Endothelial cell of umbilical vein (primary cell): Measurements from ENCODE around the gene CHRM2. TPM values are rescaled to one million over a fixed set of nuclear protein-coding genes. Genes with fewer than 3 reads are reported as not detected.

Experiments
- BruUV-seq: library from RNA; stranded (reverse); fragments of 400-500 nt; replicated peaks from 2 replicates; lab custom pipeline; 2021; lab: Mats Ljungman, UMichigan
- CTCF ChIA-PET: fragments of 300-600, 350-600 bp; sonication (Branson Sonifier 250); formaldehyde crosslinking; loops from one replicate; lab custom pipeline; 2021; ENCODE audit warnings: antibody characterized with exemption, inconsistent platforms; lab: Charles Lee
- POLR2A ChIA-PET: fragments of 300-600, 350-600 bp; sonication (Branson Sonifier 250); formaldehyde crosslinking; loops from one replicate; lab custom pipeline; 2021; ENCODE audit warnings: antibody characterized with exemption, inconsistent platforms; lab: Charles Lee
- DNase-seq: peaks from one replicate; pipeline ENCODE4 v3.0.0-alpha.2; 2011; ENCODE audit warnings: low read depth, low spot score
- FAIRE-seq: peaks from 2 replicates; lab custom pipeline; 2011; peaks lifted over from hg19 to GRCh38; lab: Jason Lieb, UNC
- H2AFZ ChIP-seq: 2 replicates; pipeline ENCODE4 v1.6.0; 2012; ENCODE audit warnings: low read depth, low read length, control low read depth, inconsistent platforms
- H3K27ac ChIP-seq: 2 replicates; pipeline ENCODE4 v1.5.1; 2011; ENCODE audit warnings: low read depth, mild to moderate bottlenecking, control low read depth, low read length, moderate library complexity; ENCODE audit not compliant: insufficient read depth
- H3K27me3 ChIP-seq, 2 experiments: 2 replicates each; pipeline versions ENCODE4 v1.6.0 to v1.6.1; 2011; ENCODE audit warnings: low read length in 2 of 2, mixed read lengths in 1 of 2; ENCODE audit not compliant: control insufficient read depth in 2 of 2, insufficient read depth in 2 of 2
- H3K36me3 ChIP-seq, 2 experiments: 2 replicates in 1 of 2; 3 replicates in 1 of 2; pipeline ENCODE4 v1.5.1; 2011; ENCODE audit warnings: low read length in 2 of 2, mild to moderate bottlenecking in 1 of 2, moderate library complexity in 1 of 2; ENCODE audit not compliant: control insufficient read depth in 2 of 2, insufficient read depth in 2 of 2; ENCODE audit errors: extremely low read depth in 1 of 2
- H3K4me1 ChIP-seq: 3 replicates; pipeline ENCODE4 v1.5.1; 2011; ENCODE audit warnings: mild to moderate bottlenecking, low read length; ENCODE audit not compliant: control insufficient read depth, insufficient read depth; ENCODE audit errors: extremely low read depth
- H3K4me2 ChIP-seq: 2 replicates; pipeline ENCODE4 v1.6.1; 2011; ENCODE audit warnings: low read length, control low read depth, mixed read lengths; ENCODE audit not compliant: insufficient read depth
- H3K4me3 ChIP-seq, 3 experiments: fragments of 200-600 bp in 1 of 3; sonication (generic), shearing (Covaris generic) in 1 of 3; replicated peaks in 1 of 3; 2 replicates each; pipeline ENCODE4 v1.5.1; 2011 to 2016; ENCODE audit warnings: control low read depth in 3 of 3, low read length in 3 of 3, mild to moderate bottlenecking in 2 of 3, inconsistent platforms in 1 of 3, low read depth in 1 of 3, moderate library complexity in 1 of 3; ENCODE audit not compliant: insufficient read depth in 1 of 3
- H3K79me2 ChIP-seq: 2 replicates; pipeline ENCODE4 v1.6.0; 2012; ENCODE audit warnings: low read length, inconsistent platforms; ENCODE audit not compliant: control insufficient read depth, insufficient read depth
- H3K9ac ChIP-seq: replicated peaks from 2 replicates; pipeline ENCODE3; 2011; ENCODE audit warnings: low read length, control low read depth; ENCODE audit not compliant: insufficient read depth; ENCODE audit errors: extremely low read depth
- H3K9me1 ChIP-seq: replicated peaks from 3 replicates; pipeline ENCODE4 v1.6.0; 2011; ENCODE audit warnings: mild to moderate bottlenecking, low read length; ENCODE audit not compliant: control insufficient read depth, insufficient read depth; ENCODE audit errors: extremely low read depth
- H3K9me3 ChIP-seq: replicated peaks from 2 replicates; pipeline ENCODE4 v1.5.1; 2012; ENCODE audit warnings: low read length, inconsistent platforms; ENCODE audit not compliant: control insufficient read depth, insufficient read depth
- H4K20me1 ChIP-seq: replicated peaks from 2 replicates; pipeline ENCODE3; 2011; ENCODE audit warnings: mild to moderate bottlenecking, low read length; ENCODE audit not compliant: control insufficient read depth, insufficient read depth; ENCODE audit errors: extremely low read depth
- EZH2 ChIP-seq: IDR thresholded peaks from 2 replicates; pipeline ENCODE4 v1.6.1; 2012; ENCODE audit warnings: borderline replicate concordance, low read depth, mild to moderate bottlenecking, moderate library complexity, low read length, inconsistent platforms; ENCODE audit not compliant: severe bottlenecking
- FOS ChIP-seq: IDR thresholded peaks from 2 replicates; pipeline ENCODE4 v1.6.1; 2011; ENCODE audit warnings: mild to moderate bottlenecking, low read length, moderate library complexity, borderline replicate concordance; ENCODE audit not compliant: insufficient read depth
- GATA2 ChIP-seq: IDR thresholded peaks from 2 replicates; pipeline ENCODE4 v1.7.0; 2011; ENCODE audit warnings: low read depth, mild to moderate bottlenecking, moderate library complexity, mixed read lengths, low read length; ENCODE audit not compliant: insufficient read length, insufficient read depth
- JUN ChIP-seq: IDR thresholded peaks from 2 replicates; pipeline ENCODE4 v1.6.1; 2011; ENCODE audit warnings: borderline replicate concordance, low read depth; ENCODE audit not compliant: insufficient read length, insufficient read depth
- MAX ChIP-seq: IDR thresholded peaks from 2 replicates; pipeline ENCODE4 v1.6.1; 2011; ENCODE audit not compliant: insufficient read depth, insufficient read length
- MYC ChIP-seq: IDR thresholded peaks from one replicate; pipeline ENCODE4 v1.6.1; 2011; ENCODE audit warnings: mild to moderate bottlenecking, low read depth, low read length
- POLR2A ChIP-seq: IDR thresholded peaks from 2 replicates; pipeline ENCODE4 v1.6.1; 2012; ENCODE audit warnings: low read depth, mild to moderate bottlenecking, control low read depth, low read length
- POLR2AphosphoS5 ChIP-seq: IDR thresholded peaks from 2 replicates; pipeline ENCODE4 v1.6.1; 2012; ENCODE audit warnings: low read depth, mild to moderate bottlenecking, control low read depth, low read length, moderate library complexity; ENCODE audit not compliant: insufficient read depth
- dilution Hi-C: fragments of 300-500 bp; cut with MboI; formaldehyde crosslinking; loops from one replicate; pipeline ENCODE4 v1.15.0; 2019; ENCODE audit warnings: low sequenced_read_pairs; ENCODE audit not compliant: extremely low pct_ligation_motif_present
- intact Hi-C: fragments of 100-400 bp; cut with micrococcal nuclease; formaldehyde crosslinking; loops from one replicate; pipeline ENCODE4 v1.10.0; 2022
- polyA plus RNA-seq, 4 experiments: library from polyadenylated mRNA; depleted of rRNA in 3 of 4; stranded (reverse) in 3 of 4; unstranded in 1 of 4; fragments of >200 nt; gene quantifications; 2 replicates each; pipeline versions ENCODE4 v1.2.1 to v1.2.3, GENCODE V29; 2011 to 2012; ENCODE audit warnings: missing spikeins in 1 of 4
- total RNA-seq: library from RNA; stranded (reverse); gene quantifications from 2 replicates; pipeline ENCODE4 v1.2.3, GENCODE V29; 2021
- TF ChIP-seq, protein P1 (sequence below), 2 donors: IDR thresholded peaks; 1 replicate in 1 of 2; 2 replicates in 1 of 2; pipeline ENCODE4 v1.5.1; 2011; ENCODE audit warnings: low read length in 2 of 2, mild to moderate bottlenecking in 2 of 2, moderate library complexity in 2 of 2, control low read depth in 1 of 2, inconsistent platforms in 1 of 2, low read depth in 1 of 2; ENCODE audit not compliant: insufficient read depth in 1 of 2; ENCODE audit errors: extremely low read depth in 1 of 2

CHRM2 gene
- total and polyA plus RNA-seq, 2 donors (not counting 3 experiments of a cell fraction or from before 2014, with no cell fraction given), result not detected

- Histone ChIP-seq H3K36me3 (no peaks in the 10 kb centered on the region), H4K20me1 (no peaks in the 10 kb centered on the region), H3K27me3 (no peaks in the 10 kb centered on the region), H3K9me3 (no peaks in the 10 kb centered on the region), H3K4me2 (peak overlapping the region; percentile 83), H3K4me1 (peaks cover 30% of the 10 kb centered on the region), H3K4me3 (peak overlapping the region in 1 of 3 experiments; percentile 43), H3K9ac (peak overlapping the region; percentile 39), H2AFZ (no peak overlapping the region), H3K79me2 (no peaks in the 10 kb centered on the region), H3K27ac (peak overlapping the region; percentile 70), H3K9me1 (no peaks in the 10 kb centered on the region)
- dilution Hi-C loops (no loop called here), intact Hi-C loops (loop anchor here (1.0 to 5.0 kb wide), 3 partner anchors 31 to 667 kb away; no protein-coding TSS in a partner anchor)
- TF ChIP-seq FOS (peak; percentile 28), JUN (peak; percentile 24), EZH2 (no peak), MAX (no peak), MYC (no peak), GATA2 (peak; percentile 97), POLR2AphosphoS5 (peak; percentile 76), POLR2A (peak; percentile 60)
- TF ChIP-seq, protein P1, sequence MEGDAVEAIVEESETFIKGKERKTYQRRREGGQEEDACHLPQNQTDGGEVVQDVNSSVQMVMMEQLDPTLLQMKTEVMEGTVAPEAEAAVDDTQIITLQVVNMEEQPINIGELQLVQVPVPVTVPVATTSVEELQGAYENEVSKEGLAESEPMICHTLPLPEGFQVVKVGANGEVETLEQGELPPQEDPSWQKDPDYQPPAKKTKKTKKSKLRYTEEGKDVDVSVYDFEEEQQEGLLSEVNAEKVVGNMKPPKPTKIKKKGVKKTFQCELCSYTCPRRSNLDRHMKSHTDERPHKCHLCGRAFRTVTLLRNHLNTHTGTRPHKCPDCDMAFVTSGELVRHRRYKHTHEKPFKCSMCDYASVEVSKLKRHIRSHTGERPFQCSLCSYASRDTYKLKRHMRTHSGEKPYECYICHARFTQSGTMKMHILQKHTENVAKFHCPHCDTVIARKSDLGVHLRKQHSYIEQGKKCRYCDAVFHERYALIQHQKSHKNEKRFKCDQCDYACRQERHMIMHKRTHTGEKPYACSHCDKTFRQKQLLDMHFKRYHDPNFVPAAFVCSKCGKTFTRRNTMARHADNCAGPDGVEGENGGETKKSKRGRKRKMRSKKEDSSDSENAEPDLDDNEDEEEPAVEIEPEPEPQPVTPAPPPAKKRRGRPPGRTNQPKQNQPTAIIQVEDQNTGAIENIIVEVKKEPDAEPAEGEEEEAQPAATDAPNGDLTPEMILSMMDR (IDR thresholded peaks at IDR 0.05; ENCODE audit: extremely low read depth in 1 of 2, insufficient read depth in 1 of 2, low read depth in 1 of 2, low read length in 2 of 2), result no peak
- POLR2A ChIA-PET, result interaction anchor here (0.9 kb wide), 1 partner anchor 32 kb away, joined by 3 read pairs; no protein-coding TSS in a partner anchor
- FAIRE-seq (peak; percentile 81), DNase-seq (peak; percentile 93)
- BruUV-seq, result no TSS peak
- CTCF ChIA-PET, result interaction anchor here (0.8 to 2.5 kb wide), 12 partner anchors 14 to 667 kb away, joined by 3 to 20 read pairs (median 4); partner anchors contain the start of gene CHRM2
Observed at GRCh38 chr7:136925044-136925443, 56.6 kb downstream of the CHRM2 start.
